ENCODE results near the gene PLEKHA1.

DNA sequence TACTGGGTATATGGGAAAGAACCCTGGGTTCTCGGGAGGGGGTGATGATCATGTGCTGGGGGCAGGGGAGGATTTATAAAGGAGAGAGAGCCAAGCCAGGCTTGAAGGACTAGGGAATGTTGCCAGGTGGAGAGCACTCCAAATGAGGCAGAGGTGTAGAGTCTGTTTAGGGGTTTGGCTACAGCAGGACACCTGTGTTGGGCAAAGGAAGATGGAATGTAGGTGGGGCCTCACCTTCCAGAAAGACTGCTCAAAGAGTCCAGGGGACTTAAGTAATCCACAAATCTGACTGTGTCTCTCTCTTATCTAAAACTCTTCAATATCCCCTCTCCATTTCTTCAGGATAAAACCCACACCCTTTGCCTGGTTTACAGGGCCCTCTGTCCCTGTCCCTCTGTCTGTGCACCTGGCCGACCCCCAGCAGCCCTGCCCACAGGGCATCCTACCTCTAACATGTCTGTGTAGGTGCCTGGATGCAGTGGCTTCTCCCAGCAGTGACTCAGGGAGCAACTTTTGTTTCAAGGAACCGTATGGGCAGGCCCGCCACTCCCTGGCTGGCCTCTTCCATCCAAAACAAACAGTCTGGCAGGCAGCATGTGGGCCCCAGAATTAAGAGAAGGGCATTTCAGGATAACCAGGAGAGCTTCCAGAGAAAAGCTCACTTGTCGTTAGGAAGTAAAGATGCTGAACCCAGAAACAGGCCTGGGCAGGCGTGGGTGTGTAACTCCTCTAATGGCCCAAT lies 10.6 kb upstream of the PLEKHA1 start:
- TF ChIP-seq EZH2phosphoT487 (IDR thresholded peaks at IDR 0.05; ENCODE audit: low read depth, severe bottlenecking, unreplicated experiment) (no peak), CTCF (IDR thresholded peaks at IDR 0.05; ENCODE audit: poor library complexity) (no peak)
